Activated CD8-positive, alpha-beta T cell treated with anti-CD3 and anti-CD28 coated beads for 36 hours (primary cell): ENCODE results near the gene MRPS30. TPM values are rescaled to one million over a fixed set of nuclear protein-coding genes. Genes with fewer than 3 reads are reported as not detected.

Experiments used
- ATAC-seq: fragments of 200-7000 bp; cut with Tn5 transposase; one replicate; pipeline ENCODE4 v1.10.0; 2021; ENCODE audit warnings: mild to moderate bottlenecking, moderate library complexity
- CTCF ChIA-PET: fragments of 350-600 bp; sonication (Branson Sonifier 250); formaldehyde crosslinking; loops from one replicate; lab custom pipeline; 2021; ENCODE audit warnings: antibody characterized with exemption; lab: Charles Lee
- POLR2A ChIA-PET: fragments of 350-600 bp; sonication (Branson Sonifier 250); formaldehyde crosslinking; loops from one replicate; lab custom pipeline; 2021; ENCODE audit warnings: antibody characterized with exemption; lab: Charles Lee
- DNase-seq: peaks from one replicate; pipeline ENCODE4 v3.0.0-alpha.2; 2020
- H3K27ac Mint-ChIP-seq: one replicate; pipeline ENCODE4 v1.8.0; 2021; ENCODE audit warnings: mild to moderate bottlenecking, mixed read lengths
- H3K27me3 Mint-ChIP-seq: one replicate; pipeline ENCODE4 v1.8.0; 2021; ENCODE audit warnings: mixed read lengths
- H3K36me3 Mint-ChIP-seq: one replicate; pipeline ENCODE4 v1.8.0; 2021; ENCODE audit warnings: low read depth, mixed read lengths
- H3K4me1 Mint-ChIP-seq: one replicate; pipeline ENCODE4 v1.8.0; 2021; ENCODE audit warnings: low read depth, mixed read lengths
- H3K4me3 Mint-ChIP-seq: one replicate; pipeline ENCODE4 v1.8.0; 2021; ENCODE audit warnings: mild to moderate bottlenecking, moderate library complexity, mixed read lengths
- H3K9me3 Mint-ChIP-seq: one replicate; pipeline ENCODE4 v1.8.0; 2021; ENCODE audit warnings: mixed read lengths
- intact Hi-C: fragments of 100-400 bp; cut with micrococcal nuclease; formaldehyde crosslinking; loops from one replicate; pipeline ENCODE4 v1.10.0; 2022
- total RNA-seq, 2 experiments: library from RNA; stranded (reverse); gene quantifications; one replicate each; pipeline ENCODE4 v1.2.3, GENCODE V29; 2021
- TF ChIP-seq, protein P1 (sequence below): fragments of 200-600 bp; IDR thresholded peaks from one replicate; pipeline ENCODE4 v1.8.0; 2022; ENCODE audit warnings: antibody characterized with exemption, mild to moderate bottlenecking

The MRPS30 gene
- total RNA-seq, 2 experiments from 2014 or later, result 60.1 to 62.1 TPM

DNA sequence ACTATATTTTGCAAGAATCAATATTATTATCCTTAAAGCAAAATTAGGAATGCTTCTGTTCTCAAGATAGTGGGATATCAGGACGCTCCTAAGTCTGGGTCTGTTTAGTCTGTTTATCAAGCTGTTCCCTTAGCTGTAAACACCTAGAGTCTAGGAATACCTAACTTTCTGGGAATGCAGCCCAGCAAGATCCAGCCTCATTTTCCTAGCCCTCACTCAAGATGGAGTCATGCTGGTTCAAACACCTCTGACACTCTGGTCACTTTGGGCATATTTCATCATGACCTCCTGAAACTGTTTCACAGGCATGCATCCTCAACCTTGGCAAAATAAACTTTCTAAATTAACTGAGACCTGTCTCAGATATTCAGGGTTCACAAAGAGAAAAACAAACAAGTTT is 14.4 kb upstream of the MRPS30 start:
- DNase-seq, result no peak
- Mint-ChIP-seq H3K9me3 (peaks cover 19% of the 10 kb centered on the region), H3K4me3 (no peak overlapping the region), H3K27ac (no peak overlapping the region), H3K36me3 (peaks cover 8% of the 10 kb centered on the region), H3K27me3 (no peaks in the 10 kb centered on the region), H3K4me1 (no peaks in the 10 kb centered on the region)
- TF ChIP-seq, protein P1, sequence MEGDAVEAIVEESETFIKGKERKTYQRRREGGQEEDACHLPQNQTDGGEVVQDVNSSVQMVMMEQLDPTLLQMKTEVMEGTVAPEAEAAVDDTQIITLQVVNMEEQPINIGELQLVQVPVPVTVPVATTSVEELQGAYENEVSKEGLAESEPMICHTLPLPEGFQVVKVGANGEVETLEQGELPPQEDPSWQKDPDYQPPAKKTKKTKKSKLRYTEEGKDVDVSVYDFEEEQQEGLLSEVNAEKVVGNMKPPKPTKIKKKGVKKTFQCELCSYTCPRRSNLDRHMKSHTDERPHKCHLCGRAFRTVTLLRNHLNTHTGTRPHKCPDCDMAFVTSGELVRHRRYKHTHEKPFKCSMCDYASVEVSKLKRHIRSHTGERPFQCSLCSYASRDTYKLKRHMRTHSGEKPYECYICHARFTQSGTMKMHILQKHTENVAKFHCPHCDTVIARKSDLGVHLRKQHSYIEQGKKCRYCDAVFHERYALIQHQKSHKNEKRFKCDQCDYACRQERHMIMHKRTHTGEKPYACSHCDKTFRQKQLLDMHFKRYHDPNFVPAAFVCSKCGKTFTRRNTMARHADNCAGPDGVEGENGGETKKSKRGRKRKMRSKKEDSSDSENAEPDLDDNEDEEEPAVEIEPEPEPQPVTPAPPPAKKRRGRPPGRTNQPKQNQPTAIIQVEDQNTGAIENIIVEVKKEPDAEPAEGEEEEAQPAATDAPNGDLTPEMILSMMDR, result no peak
- ChIA-PET POLR2A (no interaction called here), CTCF (no interaction called here)
- intact Hi-C loops, result no loop called here
- no peak for ATAC-seq

DNA sequence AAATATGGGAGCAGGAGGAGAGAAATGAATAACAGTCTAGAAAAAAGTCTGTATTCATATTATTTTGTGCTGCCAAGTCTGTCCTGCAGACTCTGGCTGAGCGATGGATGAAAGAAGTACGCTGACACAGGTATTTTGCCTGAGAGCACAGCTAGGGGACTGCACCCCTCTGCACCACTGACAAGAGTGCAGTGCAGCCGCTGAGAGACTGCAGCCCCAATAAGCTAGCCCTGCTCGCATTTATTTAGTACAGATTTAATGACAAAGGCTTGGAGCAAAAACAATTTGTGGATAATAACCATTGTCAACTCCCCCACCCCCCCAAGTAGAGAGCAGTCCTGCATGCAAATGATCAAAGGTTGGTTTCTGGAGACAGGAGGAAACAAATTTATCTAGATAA is 13.3 kb upstream of the MRPS30 start:
- POLR2A ChIA-PET, result interaction anchor here (0.6 kb wide), 1 partner anchor 31 kb away, joined by 3 read pairs; no protein-coding TSS in a partner anchor
- H3K27me3 Mint-ChIP-seq, result no peaks in the 10 kb centered on the region
- TF ChIP-seq, protein P1, result no peak
- CTCF ChIA-PET, result no interaction called here
- H3K4me3 Mint-ChIP-seq, result no peak overlapping the region
- intact Hi-C loops, result no loop called here
- peaks cover 19% of the 10 kb centered on the region for H3K9me3 Mint-ChIP-seq
- ATAC-seq (no peak), DNase-seq (no peak)
- no peak overlapping the region for H3K27ac Mint-ChIP-seq
- peaks cover 8% of the 10 kb centered on the region for H3K36me3 Mint-ChIP-seq
- no peaks in the 10 kb centered on the region for H3K4me1 Mint-ChIP-seq

DNA sequence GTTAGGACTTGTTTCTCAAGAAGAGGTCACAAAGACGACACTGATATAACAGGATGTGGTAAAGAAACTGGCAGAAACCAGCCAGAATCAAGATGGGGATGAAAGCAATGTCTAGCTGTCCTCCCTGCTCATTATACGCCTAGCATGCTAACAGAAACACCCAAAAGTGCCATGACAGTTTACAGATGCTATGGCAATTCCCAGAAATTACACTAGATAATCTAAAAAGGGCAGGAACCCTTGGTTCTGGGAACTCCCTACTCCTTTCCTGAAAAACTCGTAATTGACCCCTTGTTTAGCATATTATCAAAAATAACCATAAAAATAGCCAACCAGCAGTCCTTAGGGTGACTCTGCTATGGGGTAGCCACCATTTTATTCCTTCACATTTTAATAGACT is 10.9 kb upstream of the MRPS30 start:
- H3K36me3 Mint-ChIP-seq, result peaks cover 5% of the 10 kb centered on the region
- POLR2A ChIA-PET, result no interaction called here
- CTCF ChIA-PET, result no interaction called here
- ATAC-seq (no peak), DNase-seq (no peak)
- H3K27ac Mint-ChIP-seq, result no peak overlapping the region
- no peaks in the 10 kb centered on the region for H3K27me3 Mint-ChIP-seq
- no peaks in the 10 kb centered on the region for H3K4me1 Mint-ChIP-seq
- no peak overlapping the region for H3K4me3 Mint-ChIP-seq
- H3K9me3 Mint-ChIP-seq, result peaks cover 13% of the 10 kb centered on the region
- intact Hi-C loops, result no loop called here
- TF ChIP-seq, protein P1, result no peak

DNA sequence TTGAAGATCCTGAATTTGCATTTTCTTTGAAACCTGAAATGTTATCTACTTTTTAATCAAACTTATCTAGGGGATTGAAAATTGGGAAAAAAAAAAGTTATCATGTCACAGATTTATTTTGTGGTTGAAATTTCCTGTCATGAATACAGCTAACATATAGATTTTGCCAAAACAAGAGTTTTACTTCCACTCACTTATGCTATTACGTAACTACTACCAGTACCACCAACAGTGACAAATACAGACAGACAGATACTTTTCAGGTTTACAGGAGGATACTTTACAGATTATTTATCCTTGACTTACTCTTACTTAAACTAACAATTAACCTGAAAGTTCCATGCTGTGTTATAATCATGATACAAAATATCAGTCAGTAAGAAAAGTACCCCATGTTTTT is 6.8 kb upstream of the MRPS30 start:
- ChIA-PET CTCF (no interaction called here), POLR2A (no interaction called here)
- no peak overlapping the region for H3K27ac Mint-ChIP-seq
- TF ChIP-seq, protein P1, result no peak
- intact Hi-C loops, result no loop called here
- no peaks in the 10 kb centered on the region for H3K9me3 Mint-ChIP-seq
- no peak overlapping the region for H3K4me3 Mint-ChIP-seq
- DNase-seq (no peak), ATAC-seq (no peak)
- H3K36me3 Mint-ChIP-seq, result no peaks in the 10 kb centered on the region
- peaks cover 2% of the 10 kb centered on the region for H3K27me3 Mint-ChIP-seq
- peaks cover 2% of the 10 kb centered on the region for H3K4me1 Mint-ChIP-seq

DNA sequence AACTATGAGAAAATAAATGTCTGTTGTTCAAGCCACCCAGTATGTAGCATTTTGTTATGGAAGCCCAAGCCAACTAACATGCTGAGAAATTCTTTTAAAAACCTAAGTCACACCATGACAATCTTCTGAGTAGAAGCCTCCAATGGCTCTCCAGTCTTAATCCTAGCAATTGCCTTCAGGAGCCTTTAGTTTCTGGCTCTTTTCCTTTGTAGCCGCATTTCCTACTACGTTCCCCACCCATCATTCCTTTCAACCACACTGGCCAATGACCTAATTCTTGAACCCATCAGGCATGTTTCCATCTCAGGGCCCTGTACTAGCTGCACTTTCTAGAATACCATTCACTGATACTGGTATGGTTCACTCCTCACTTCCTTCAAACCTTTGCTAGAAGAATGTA is 2.1 kb upstream of the MRPS30 start:
- ChIA-PET CTCF (no interaction called here), POLR2A (no interaction called here)
- Mint-ChIP-seq H3K4me3 (no peak overlapping the region), H3K36me3 (peaks cover 21% of the 10 kb centered on the region), H3K4me1 (peaks cover 18% of the 10 kb centered on the region), H3K27me3 (peaks cover 4% of the 10 kb centered on the region), H3K27ac (no peak overlapping the region), H3K9me3 (no peaks in the 10 kb centered on the region)
- intact Hi-C loops, result no loop called here
- no peak for DNase-seq
- TF ChIP-seq, protein P1, result no peak
- ATAC-seq, result no peak
